Measurements from ENCODE around the gene CMIP.

DNA sequence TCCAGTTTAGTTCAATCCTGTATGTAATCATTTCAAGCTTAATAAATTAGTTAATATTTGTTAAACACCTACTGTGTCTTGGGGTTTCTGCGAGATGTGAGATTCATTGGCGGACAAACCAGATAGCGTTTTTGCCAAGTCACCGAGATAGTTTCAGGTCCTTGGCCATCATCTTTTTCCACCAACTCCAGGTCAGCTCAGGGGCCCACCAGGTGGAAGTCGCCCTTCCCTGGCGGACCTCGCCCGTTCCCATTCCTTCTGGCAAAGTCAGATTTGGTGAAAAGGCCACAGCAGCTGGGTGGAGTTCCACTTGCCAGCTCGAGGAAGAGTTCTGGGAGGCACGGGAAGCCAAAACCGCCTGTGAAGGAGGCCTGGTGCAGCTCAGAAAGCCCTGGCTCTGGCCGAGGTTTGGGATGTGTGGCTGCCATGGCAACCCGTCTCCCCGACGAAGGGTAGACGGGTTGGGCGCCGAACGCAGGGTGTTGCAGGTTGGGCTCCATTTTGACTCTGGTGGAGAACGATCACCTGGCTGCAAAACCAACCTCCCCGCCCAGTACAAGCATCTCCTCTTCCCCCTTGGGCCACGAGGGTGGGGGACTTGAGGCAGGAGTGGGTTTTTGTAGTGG is 39.5 kb downstream of the CMIP start:
- TF ChIP-seq POLR2A (IDR thresholded peaks at IDR 0.05) (no peak), POLR2AphosphoS5 (IDR thresholded peaks at IDR 0.05) (no peak)

Data from prostate gland (tissue), 1 donor.